ENCODE data around the gene EIF1AD. TPM values are rescaled to one million over a fixed set of nuclear protein-coding genes. Genes with fewer than 3 reads are reported as not detected.

Gene EIF1AD, protein sequence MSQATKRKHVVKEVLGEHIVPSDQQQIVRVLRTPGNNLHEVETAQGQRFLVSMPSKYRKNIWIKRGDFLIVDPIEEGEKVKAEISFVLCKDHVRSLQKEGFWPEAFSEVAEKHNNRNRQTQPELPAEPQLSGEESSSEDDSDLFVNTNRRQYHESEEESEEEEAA
- polyA plus RNA-seq, result 35.8 TPM

DNA sequence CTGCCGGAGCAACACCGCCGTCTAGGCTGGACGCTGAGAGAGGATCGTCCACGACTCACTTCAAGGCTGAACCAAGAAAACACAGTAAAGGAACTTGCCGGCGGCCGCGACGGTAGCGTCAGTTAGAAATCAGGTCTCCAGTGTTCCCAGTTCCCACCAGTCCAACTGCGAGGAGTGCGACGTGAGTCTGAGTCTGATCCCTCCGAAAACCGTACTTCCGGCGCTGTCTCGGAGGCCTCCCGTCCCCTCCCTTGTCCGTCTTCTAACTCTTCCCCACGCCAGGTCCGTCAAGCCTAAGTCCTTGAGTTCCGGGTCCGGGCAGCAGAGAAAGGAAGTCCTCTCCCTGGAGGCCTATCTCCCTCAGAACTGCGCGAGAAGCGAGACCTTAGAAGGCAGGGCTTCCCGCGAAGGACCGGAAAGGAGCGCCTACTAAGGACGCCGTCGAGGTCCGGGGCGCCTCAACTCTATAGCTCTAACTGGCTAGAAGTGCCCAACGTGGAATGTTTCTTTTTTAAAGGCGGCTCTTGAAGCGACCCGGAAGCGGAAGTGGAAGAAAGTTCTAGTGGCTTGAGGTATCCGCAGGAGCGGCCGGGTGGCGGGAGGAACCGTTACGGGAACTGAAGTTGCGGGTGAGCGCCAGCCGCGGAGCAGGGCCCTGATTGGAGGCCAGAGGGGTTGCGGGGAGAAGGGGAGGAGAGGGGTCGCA, at the start of gene EIF1AD, which contains the start of gene BANF1:
Gene EIF1AD, minus strand, starts transcription at position 216 of the 706 bp plus-strand sequence. CDS start 1,768 bp downstream, outside the sequence.
Gene BANF1, plus strand, starts transcription at position 562 of the 706 bp plus-strand sequence. CDS start 748 bp downstream, outside the sequence.
- H3K4me3 Mint-ChIP-seq, result peak within 1 kb of the TSS; percentile 98 to 100 (median 100)
- no peaks in the 10 kb centered on the region for H3K9me3 Mint-ChIP-seq
- H3K4me1 Mint-ChIP-seq, result peaks cover 23 to 29% (median 26%) of the 10 kb centered on the region in 3 donors
- peaks cover 5% of the 10 kb centered on the region for H3K36me3 Mint-ChIP-seq
- no peaks in the 10 kb centered on the region for H3K27me3 Mint-ChIP-seq
- peak within 1 kb of the TSS; percentile 98 to 100 (median 99) for H3K27ac Mint-ChIP-seq

DNA sequence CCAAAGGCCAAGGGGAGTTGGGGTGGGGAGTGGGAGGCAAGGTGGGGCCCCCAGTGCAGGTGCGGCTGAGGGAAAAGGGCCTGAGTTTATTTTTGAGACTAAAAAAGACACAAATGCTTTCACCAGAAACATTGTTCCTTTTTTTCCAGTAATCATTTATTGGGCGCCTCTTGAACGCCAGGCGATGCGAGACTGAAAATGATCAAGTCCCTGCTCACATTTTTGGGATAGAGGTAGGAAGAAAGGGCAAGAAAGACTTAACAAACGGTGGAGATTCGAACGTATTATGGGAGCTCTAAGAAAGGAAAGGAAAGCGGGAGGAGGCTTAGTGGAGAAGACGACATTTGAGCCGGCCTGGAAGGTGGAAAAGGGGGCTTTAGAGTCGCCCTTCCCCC, 49.4 kb upstream of the EIF1AD start:
- peak overlapping the region; percentile 95 to 100 (median 97) for H3K27ac Mint-ChIP-seq
- H3K4me3 Mint-ChIP-seq, result peak overlapping the region; percentile 99 to 100 (median 100)
- peaks cover 2% of the 10 kb centered on the region for H3K36me3 Mint-ChIP-seq
- peaks cover 6% of the 10 kb centered on the region for H3K27me3 Mint-ChIP-seq
- no peaks in the 10 kb centered on the region for H3K9me3 Mint-ChIP-seq
- H3K4me1 Mint-ChIP-seq, result peaks cover 8 to 18% (median 10%) of the 10 kb centered on the region in 3 donors

DNA sequence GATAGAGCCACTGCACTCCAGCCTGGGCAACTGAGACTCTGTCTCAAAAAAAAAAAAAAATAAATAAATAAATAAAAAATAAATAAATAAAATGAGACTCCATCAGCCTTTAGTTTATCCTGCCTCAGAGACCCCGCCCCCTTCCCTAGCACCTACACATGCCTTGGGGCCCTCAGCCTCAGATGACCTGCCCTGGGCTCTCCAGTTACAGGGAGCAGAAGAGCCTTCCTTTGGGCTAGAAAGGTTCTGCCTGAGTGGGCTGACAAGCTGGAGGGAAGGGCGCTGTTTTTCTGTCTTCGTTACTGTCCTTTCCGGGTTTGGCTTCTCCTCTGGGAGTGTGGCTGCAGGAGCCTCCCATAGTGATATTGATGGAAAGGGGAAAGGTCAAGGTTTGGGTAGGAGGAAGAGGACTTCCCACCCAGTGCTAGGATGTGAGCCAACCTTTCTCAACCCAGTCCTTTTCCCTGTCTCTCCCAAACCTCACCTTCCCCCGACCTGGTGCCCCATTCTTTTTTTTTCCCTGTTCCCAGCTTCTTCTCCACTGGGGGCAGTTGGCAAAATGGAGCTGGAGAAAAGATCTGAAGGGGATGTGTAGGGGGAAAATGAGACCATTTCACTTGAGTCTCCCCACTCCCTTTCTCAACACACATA, 48.7 kb upstream of the EIF1AD start:
- Mint-ChIP-seq H3K4me3 (peak overlapping the region; percentile 70 to 100 (median 100)), H3K9me3 (no peaks in the 10 kb centered on the region), H3K36me3 (peaks cover 2% of the 10 kb centered on the region), H3K4me1 (peaks cover 8 to 18% (median 12%) of the 10 kb centered on the region in 3 donors), H3K27ac (peak overlapping the region in 2 of 3 donors; percentile 95 to 100), H3K27me3 (peaks cover 6% of the 10 kb centered on the region)

DNA sequence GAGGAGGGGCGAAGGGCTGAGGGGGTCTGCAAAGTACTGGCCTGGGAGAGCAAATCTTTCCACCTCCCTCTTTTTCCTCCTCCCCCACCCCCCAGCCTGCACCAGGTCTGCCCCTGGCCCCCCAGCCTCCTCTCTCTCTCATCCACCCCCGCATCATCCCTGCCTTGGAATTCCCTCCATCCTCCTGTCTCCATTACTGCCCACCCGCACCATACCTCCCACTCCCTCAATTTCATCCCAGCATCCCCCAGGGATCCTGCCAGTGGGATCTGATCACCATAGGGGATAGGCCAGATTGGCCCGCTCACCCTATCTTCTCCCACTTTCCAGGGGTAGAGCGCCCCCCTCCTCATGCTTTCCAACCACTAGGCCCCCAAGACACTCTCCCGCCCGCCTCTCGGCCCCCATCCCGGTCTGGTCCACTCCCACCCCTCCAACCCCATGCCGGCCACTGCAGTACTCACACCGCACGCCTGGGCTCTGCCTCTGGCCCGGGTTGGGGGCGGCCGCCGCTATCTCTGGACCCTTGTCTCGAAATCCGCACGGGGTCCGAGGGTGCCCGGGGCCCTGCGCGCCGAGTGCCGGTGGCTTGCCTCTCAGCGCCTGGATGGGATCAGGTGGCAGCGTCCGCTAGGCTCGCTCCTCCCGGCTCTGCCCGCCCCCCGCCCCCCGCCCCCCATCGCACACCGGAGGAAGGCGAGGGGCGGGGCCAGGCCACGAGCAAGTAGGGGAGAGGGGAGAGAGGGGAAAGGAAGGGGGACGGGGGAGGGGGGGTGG, 46.8 kb upstream of the EIF1AD start, which contains the start of gene GAL3ST3:
Gene GAL3ST3, minus strand, starts transcription at position 615 of the 777 bp plus-strand sequence. CDS start 3,746 bp downstream, outside the sequence.
- Mint-ChIP-seq H3K27ac (peak within 1 kb of the TSS in 1 of 3 donors; percentile 28), H3K36me3 (peaks cover 4% of the 10 kb centered on the region), H3K4me3 (peak within 1 kb of the TSS in 2 of 4 donors; percentile 26 to 65), H3K9me3 (no peaks in the 10 kb centered on the region), H3K4me1 (peaks cover 14 to 21% (median 14%) of the 10 kb centered on the region in 3 donors), H3K27me3 (peaks cover 6% of the 10 kb centered on the region)

DNA sequence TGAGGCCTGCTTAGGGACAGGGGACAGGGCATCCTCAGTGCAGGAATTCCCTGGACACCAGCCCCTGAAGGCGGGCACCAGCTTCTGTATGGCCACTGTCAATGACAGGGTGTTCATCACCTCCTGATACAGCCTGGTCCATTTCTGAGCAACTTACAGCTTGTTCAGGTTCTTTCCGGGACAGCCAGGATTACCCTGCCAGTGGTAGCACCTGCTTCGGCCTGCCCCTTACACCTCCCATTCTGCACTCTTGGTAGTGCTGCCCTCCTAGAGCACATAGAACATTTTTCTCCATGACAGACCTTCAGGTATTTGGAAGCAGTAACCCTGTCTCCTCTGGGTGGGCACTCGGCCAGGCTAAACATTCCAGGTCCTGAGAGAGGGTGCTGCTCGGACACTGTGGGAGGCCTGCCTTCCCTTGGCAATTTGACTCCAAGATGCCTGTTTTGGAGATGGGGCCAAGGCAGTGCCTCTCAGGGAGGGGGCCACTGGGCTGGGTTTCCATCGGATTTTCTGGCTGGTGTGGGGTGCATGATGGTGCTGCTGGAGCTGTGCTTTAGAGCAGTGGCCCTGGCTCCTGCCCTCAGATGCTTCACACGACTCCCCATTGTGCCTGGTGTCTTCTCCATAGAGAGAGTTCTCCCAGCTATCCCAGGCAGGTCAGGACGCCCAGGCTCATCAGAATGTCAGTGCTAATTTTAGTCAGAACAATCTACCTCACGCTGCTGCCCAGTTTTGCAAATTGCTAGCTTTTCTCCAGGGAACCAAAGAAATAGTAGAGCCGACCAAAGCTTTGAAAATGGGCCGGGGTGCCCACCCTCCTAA, 45.8 kb upstream of the EIF1AD start:
- Mint-ChIP-seq H3K9me3 (no peaks in the 10 kb centered on the region), H3K4me3 (peak overlapping the region in 1 of 4 donors; percentile 26), H3K36me3 (peaks cover 4% of the 10 kb centered on the region), H3K4me1 (peaks cover 10 to 16% (median 14%) of the 10 kb centered on the region in 3 donors), H3K27ac (no peak overlapping the region), H3K27me3 (peaks cover 6% of the 10 kb centered on the region)

DNA sequence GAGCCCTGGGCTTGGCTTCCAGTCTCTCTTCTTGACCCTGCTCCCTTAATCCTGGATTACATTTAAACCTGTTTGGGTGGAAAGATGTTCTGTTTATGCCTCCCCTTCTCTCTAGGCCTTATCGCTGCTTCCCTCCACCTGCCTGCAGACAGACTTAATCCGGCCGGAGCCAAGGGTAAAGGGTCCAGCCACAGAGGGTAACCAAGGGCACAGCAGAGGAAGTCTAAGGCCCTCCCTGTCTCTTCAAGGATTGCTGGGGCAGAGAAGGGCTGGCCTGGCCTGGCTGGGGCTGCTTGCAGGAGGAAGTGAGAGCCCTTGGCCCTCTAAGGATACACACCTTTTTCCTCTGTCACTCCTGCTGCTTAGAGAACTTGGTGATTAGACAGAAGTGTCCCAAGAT, 44.9 kb upstream of the EIF1AD start:
- H3K4me3 Mint-ChIP-seq, result peak overlapping the region in 1 of 4 donors; percentile 6
- H3K27me3 Mint-ChIP-seq, result peaks cover 6% of the 10 kb centered on the region
- peaks cover 9 to 13% (median 10%) of the 10 kb centered on the region in 3 donors for H3K4me1 Mint-ChIP-seq
- peaks cover 2% of the 10 kb centered on the region for H3K36me3 Mint-ChIP-seq
- peak overlapping the region in 1 of 3 donors; percentile 50 for H3K27ac Mint-ChIP-seq
- no peaks in the 10 kb centered on the region for H3K9me3 Mint-ChIP-seq

DNA sequence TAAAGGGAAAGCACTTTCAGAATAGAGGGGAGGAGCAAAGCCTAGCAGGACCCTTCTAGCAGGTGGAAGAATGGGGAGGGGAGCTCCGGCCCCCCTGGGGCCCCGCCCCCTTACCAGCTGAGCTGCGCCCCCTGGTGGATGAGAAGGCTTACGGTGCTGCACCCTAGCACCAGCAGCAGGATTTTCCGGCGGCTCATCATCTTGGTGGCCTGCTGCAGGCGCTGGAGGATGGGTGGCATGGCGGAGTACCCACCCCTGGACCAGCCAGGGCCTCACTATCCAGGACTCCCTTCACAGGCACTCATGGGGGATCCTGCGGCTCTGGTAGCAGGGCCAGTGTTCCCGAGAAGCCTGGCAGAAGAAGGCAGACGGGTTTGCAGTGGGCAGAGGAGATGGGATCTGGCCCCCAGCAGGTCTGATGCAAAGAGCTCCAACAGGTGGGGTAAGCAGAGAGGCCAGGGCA, 43.3 kb upstream of the EIF1AD start:
- H3K27ac Mint-ChIP-seq, result peak overlapping the region in 1 of 3 donors; percentile 40
- no peaks in the 10 kb centered on the region for H3K9me3 Mint-ChIP-seq
- H3K4me1 Mint-ChIP-seq, result peaks cover 4 to 8% (median 6%) of the 10 kb centered on the region in 3 donors
- peaks cover 5% of the 10 kb centered on the region for H3K27me3 Mint-ChIP-seq
- peaks cover 2% of the 10 kb centered on the region for H3K36me3 Mint-ChIP-seq
- H3K4me3 Mint-ChIP-seq, result peak overlapping the region in 2 of 4 donors; percentile 50 to 57

DNA sequence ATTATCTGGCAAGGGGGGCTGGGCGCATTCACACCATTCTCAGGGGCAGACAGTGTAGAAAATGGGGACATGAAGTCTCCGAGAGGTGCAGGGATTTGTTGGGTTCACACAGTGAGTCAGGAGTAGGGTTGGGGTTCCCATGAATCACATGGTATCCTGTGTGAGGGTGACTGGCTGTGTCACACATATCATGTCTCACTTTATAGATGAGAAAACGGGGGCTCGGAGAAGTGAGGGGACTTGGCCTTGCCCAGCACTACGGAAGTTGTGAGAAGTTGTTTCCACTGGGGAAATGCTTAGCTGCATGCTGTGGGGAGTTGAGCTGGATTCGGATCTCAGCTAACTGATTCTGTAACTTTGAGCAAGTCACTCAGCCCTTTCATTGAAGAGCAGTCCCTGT, 42.8 kb upstream of the EIF1AD start:
- Mint-ChIP-seq H3K36me3 (peaks cover 2% of the 10 kb centered on the region), H3K27ac (peak overlapping the region in 1 of 3 donors; percentile 40), H3K4me3 (peak overlapping the region in 3 of 4 donors; percentile 25 to 65 (median 57)), H3K27me3 (peaks cover 5% of the 10 kb centered on the region), H3K9me3 (no peaks in the 10 kb centered on the region), H3K4me1 (peaks cover 4 to 8% (median 6%) of the 10 kb centered on the region in 3 donors)

DNA sequence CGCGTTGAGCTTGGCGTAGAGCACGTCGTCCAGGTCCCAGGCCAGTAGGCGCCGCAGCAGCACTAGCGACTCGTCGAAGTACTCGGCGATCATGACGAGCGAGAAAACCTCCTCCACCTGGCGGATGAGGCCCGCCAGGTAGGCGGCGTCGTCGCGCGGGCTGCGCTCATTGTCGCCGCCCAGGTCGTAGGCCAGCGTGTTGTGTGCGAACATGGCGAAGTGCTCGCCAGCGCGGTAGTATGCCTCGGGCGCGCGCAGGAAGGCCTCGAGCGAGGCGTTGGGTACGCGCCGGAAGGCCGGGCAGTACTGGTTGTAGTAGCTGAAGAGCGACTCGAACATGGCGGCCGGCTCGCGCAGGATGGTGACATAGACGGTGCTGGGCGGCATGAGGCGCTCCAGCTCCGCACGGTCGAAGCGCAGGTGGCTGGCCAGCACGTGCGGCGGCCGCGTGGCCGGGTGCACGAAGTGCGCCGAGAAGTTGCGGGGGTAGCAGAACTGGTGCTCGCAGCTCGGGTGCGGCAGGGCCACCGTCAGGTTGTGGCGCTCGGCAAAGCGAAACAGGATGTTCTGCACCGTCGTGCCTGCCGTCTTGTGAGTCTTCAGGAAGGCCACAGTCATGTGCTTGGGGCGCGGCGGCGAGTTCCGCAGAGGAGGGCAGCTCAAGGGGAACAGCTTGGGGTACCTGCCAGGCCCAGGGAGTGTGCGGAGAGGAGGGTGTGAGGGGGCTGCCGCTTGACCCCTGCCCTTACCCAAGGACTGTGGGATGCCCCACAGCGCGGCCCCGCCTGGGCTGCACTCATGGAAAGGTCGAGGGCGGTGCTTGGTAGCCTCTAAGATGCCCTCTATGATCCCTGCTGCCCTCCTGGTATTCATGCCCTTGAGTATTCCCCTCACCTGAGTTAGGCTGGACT, 41.3 kb upstream of the EIF1AD start:
- no peaks in the 10 kb centered on the region for H3K27me3 Mint-ChIP-seq
- peaks cover 4 to 8% (median 6%) of the 10 kb centered on the region in 3 donors for H3K4me1 Mint-ChIP-seq
- H3K36me3 Mint-ChIP-seq, result peaks cover 2% of the 10 kb centered on the region
- H3K9me3 Mint-ChIP-seq, result no peaks in the 10 kb centered on the region
- H3K4me3 Mint-ChIP-seq, result no peak overlapping the region
- no peak overlapping the region for H3K27ac Mint-ChIP-seq

DNA sequence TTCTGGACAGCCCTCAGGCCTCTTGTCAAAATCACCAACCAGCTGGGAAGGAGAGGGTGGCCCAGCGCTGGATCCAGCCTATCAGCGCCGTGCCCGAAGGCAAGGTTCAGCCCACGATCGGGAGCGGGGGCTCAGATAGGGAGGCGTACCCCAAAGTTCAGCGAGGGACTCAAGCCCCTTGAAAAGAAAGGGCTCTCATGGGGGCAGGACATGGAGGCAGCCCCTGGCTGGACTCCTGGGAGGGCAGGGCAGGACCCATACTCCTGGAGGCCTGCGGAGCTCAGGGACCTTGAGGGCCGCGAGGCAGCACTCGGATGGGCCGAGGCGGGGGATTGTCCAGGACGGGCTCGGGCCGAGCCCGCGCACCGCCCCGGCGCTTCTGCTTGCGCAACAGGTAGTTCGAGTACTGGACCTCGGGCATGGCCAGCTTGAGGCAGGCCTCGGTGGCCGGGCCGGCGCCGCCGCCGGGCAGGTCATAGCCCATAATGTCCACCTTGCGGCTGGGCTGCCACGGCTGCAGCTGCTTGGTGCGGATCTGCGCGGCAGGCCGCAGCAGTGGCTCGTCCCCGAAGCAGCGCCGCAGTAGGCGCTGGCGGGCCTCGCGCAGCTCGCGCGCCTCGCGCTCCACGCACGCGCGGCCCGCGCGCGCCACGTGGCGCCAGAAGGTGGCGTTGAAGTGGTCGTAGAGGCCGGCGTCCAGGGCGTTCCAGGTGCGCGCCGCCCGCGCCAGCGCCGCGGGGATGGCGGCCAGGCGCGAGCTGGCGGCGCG, 40.5 kb upstream of the EIF1AD start:
- no peak overlapping the region for H3K4me3 Mint-ChIP-seq
- H3K27ac Mint-ChIP-seq, result no peak overlapping the region
- H3K4me1 Mint-ChIP-seq, result peaks cover 4 to 8% (median 6%) of the 10 kb centered on the region in 3 donors
- H3K9me3 Mint-ChIP-seq, result no peaks in the 10 kb centered on the region
- H3K27me3 Mint-ChIP-seq, result no peaks in the 10 kb centered on the region
- H3K36me3 Mint-ChIP-seq, result peaks cover 2% of the 10 kb centered on the region

DNA sequence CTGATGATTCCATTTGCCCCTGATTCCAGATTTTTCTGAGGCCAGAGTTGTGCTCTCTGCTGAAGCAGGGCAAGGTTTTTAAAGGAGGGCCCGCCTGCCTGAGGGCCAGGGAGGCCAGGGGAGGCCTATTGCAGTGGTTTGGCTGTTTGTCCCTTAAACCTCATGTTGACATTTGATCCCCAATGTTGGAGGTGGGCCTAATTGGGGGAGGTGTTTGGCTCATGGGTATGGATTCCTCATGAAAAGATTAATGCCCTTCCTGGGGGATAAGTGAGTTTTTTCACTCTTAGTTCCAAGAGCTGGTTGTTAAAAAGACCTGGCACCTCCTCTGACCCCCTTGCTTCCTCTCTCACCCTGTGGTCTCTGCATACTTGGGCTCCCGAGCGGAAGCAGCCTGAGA, 37.8 kb upstream of the EIF1AD start:
- Mint-ChIP-seq H3K4me3 (no peak overlapping the region), H3K9me3 (peaks cover 0 to 2% (median 0%) of the 10 kb centered on the region in 3 donors), H3K27ac (no peak overlapping the region), H3K36me3 (peaks cover 2% of the 10 kb centered on the region), H3K4me1 (peaks cover 0 to 3% (median 2%) of the 10 kb centered on the region in 3 donors), H3K27me3 (peaks cover 6% of the 10 kb centered on the region)

DNA sequence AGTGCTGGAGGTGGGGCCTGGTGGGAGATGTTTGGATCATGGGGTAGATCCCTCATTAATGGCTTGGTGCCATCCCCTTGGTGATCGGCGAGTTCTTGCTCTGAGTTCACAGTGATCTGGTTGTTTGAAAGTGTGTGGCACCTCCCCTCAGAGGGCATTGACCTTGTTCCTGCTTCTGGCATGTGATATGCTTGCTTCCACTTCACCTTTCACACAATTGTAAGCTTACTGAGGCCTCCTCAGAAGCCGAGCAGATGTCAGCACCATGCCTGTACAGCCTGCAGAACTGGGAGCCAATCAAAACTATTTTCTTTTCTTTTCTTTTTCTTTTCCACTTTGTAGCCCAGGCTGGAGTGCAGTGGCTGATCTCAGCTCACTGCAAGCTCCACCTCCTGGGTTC, 35.4 kb upstream of the EIF1AD start:
- Mint-ChIP-seq H3K9me3 (peaks cover 0 to 2% (median 0%) of the 10 kb centered on the region in 3 donors), H3K27me3 (peaks cover 7% of the 10 kb centered on the region), H3K36me3 (no peaks in the 10 kb centered on the region), H3K4me1 (no peaks in the 10 kb centered on the region), H3K4me3 (no peak overlapping the region), H3K27ac (no peak overlapping the region)

Measured in IgD-negative memory B cell (primary cell).